Hypothalamus (tissue), 51 donors: Measurements from ENCODE around the gene RPS6KL1.
A peak's percentile ranks its signal among the peaks of the same experiment; 100 is the strongest.

ENCODE experiments used
- DNase-seq, 51 donors: peaks; one replicate each; lab custom pipeline; 2025; lab: John Stamatoyannopoulos, UW

Gene RPS6KL1

GRCh38 chr14:74922752-74923401, at the start of gene RPS6KL1:
Gene RPS6KL1, minus strand, starts transcription at chr14:74923260. Its CDS starts 1,719 bp downstream, at chr14:74921541.
- peak in 50 of 51 donors; percentile 31 to 94 (median 79) for DNase-seq

GRCh38 chr14:74968811-74969210, 45.8 kb upstream of the RPS6KL1 start:
- DNase-seq = no peak

- DNase-seq = no peak
Measured at GRCh38 chr14:74965486-74966153, 42.6 kb upstream of the RPS6KL1 start.

GRCh38 chr14:74964787-74965485, 41.9 kb upstream of the RPS6KL1 start:
- no peak for DNase-seq

GRCh38 chr14:74963705-74964271, 40.7 kb upstream of the RPS6KL1 start:
- DNase-seq = no peak

GRCh38 chr14:74963178-74963704, 40.2 kb upstream of the RPS6KL1 start:
- DNase-seq = peak in 1 of 51 donors; percentile 5

- DNase-seq = no peak
Measured at GRCh38 chr14:74962493-74962892, 39.4 kb upstream of the RPS6KL1 start.

GRCh38 chr14:74962046-74962445, 39.0 kb upstream of the RPS6KL1 start:
- no peak for DNase-seq

- no peak for DNase-seq
Measured at GRCh38 chr14:74961238-74961911, 38.3 kb upstream of the RPS6KL1 start.

- DNase-seq = peak in 4 of 51 donors; percentile 15 to 23 (median 20)
Measured at GRCh38 chr14:74960736-74961135, 37.7 kb upstream of the RPS6KL1 start.

GRCh38 chr14:74959596-74960180, 36.6 kb upstream of the RPS6KL1 start:
- DNase-seq = no peak

GRCh38 chr14:74956280-74957072, 33.4 kb upstream of the RPS6KL1 start:
- peak in 12 of 51 donors; percentile 8 to 42 (median 20) for DNase-seq

GRCh38 chr14:74956027-74956279, 32.9 kb upstream of the RPS6KL1 start:
- DNase-seq = no peak

GRCh38 chr14:74955229-74956026, 32.4 kb upstream of the RPS6KL1 start, which contains the start of gene PGF:
Gene PGF, minus strand, starts transcription at chr14:74955597. Its CDS starts 355 bp downstream, at chr14:74955242.
- peak in 26 of 51 donors; percentile 11 to 60 (median 30) for DNase-seq

- DNase-seq = no peak
Measured at GRCh38 chr14:74954947-74955228, 31.8 kb upstream of the RPS6KL1 start.

- peak in 10 of 51 donors; percentile 12 to 58 (median 38) for DNase-seq
Measured at GRCh38 chr14:74954232-74954946, 31.3 kb upstream of the RPS6KL1 start.

- DNase-seq = no peak
Measured at GRCh38 chr14:74953686-74954085, 30.6 kb upstream of the RPS6KL1 start.
